ENCODE results near the gene TLR1.

The TLR1 gene

GRCh38 chr4:38821739-38822138, 17.1 kb upstream of the TLR1 start:
- Histone ChIP-seq H2AFZ (ENCODE audit: low read length) (no peak overlapping the region), H3K4me3 (ENCODE audit: low read length) (no peak overlapping the region), H3K9me2 (replicated peaks; ENCODE audit: insufficient read depth, low read length) (no peaks in the 10 kb centered on the region), H3K9me3 (replicated peaks; ENCODE audit: insufficient read depth, low read length) (no peaks in the 10 kb centered on the region), H3K4me2 (ENCODE audit: low read depth, low read length) (no peak overlapping the region), H3K9ac (ENCODE audit: low read length) (no peak overlapping the region), H3K79me2 (ENCODE audit: low read length) (no peaks in the 10 kb centered on the region), H3K27ac (ENCODE audit: low read length) (no peak overlapping the region), H3F3A (ENCODE audit: insufficient read depth, low read length) (no peaks in the 10 kb centered on the region), H3K4me1 (ENCODE audit: low read length) (peaks cover 12% of the 10 kb centered on the region), H4K20me1 (ENCODE audit: insufficient read depth, low read length) (no peaks in the 10 kb centered on the region), H3K36me3 (replicated peaks; ENCODE audit: insufficient read depth, low read length) (no peaks in the 10 kb centered on the region), H3K27me3 (replicated peaks; ENCODE audit: insufficient read depth, low read length) (no peaks in the 10 kb centered on the region)
- no peak for DNase-seq
- TF ChIP-seq EZH2 (optimal IDR thresholded peaks at IDR 0.05; ENCODE audit: low read depth, low read length): no peak
- TF ChIP-seq EZH2phosphoT487 (IDR thresholded peaks at IDR 0.05; ENCODE audit: low read length): no peak
- no peak for TF ChIP-seq CTCF (IDR thresholded peaks at IDR 0.05; ENCODE audit: low read length)

GRCh38 chr4:38820329-38821061, 15.9 kb upstream of the TLR1 start:
- H4K20me1 ChIP-seq (ENCODE audit: insufficient read depth, low read length): no peaks in the 10 kb centered on the region

GRCh38 chr4:38819569-38819968, 15.0 kb upstream of the TLR1 start:
- no peak overlapping the region for H2AFZ ChIP-seq (ENCODE audit: low read length)
- no peak overlapping the region for H3K9ac ChIP-seq (ENCODE audit: low read length)
- TF ChIP-seq CTCF (IDR thresholded peaks at IDR 0.05; ENCODE audit: low read length) (no peak), EZH2phosphoT487 (IDR thresholded peaks at IDR 0.05; ENCODE audit: low read length) (no peak), EZH2 (optimal IDR thresholded peaks at IDR 0.05; ENCODE audit: low read depth, low read length) (no peak)

More at GRCh38 chr4:38820329-38821061, 15.9 kb upstream of the TLR1 start:
- Histone ChIP-seq H3K4me2 (ENCODE audit: low read depth, low read length) (no peak overlapping the region), H3K9me3 (replicated peaks; ENCODE audit: insufficient read depth, low read length) (no peaks in the 10 kb centered on the region), H3K4me3 (ENCODE audit: low read length) (no peak overlapping the region), H3K36me3 (replicated peaks; ENCODE audit: insufficient read depth, low read length) (no peaks in the 10 kb centered on the region), H3F3A (ENCODE audit: insufficient read depth, low read length) (no peaks in the 10 kb centered on the region), H3K27ac (ENCODE audit: low read length) (no peak overlapping the region), H3K79me2 (ENCODE audit: low read length) (no peaks in the 10 kb centered on the region), H2AFZ (ENCODE audit: low read length) (no peak overlapping the region), H3K27me3 (replicated peaks; ENCODE audit: insufficient read depth, low read length) (no peaks in the 10 kb centered on the region), H3K9ac (ENCODE audit: low read length) (no peak overlapping the region), H3K9me2 (replicated peaks; ENCODE audit: insufficient read depth, low read length) (no peaks in the 10 kb centered on the region), H3K4me1 (ENCODE audit: low read length) (peaks cover 12% of the 10 kb centered on the region)
- TF ChIP-seq EZH2phosphoT487 (IDR thresholded peaks at IDR 0.05; ENCODE audit: low read length) (no peak), EZH2 (optimal IDR thresholded peaks at IDR 0.05; ENCODE audit: low read depth, low read length) (no peak), CTCF (IDR thresholded peaks at IDR 0.05; ENCODE audit: low read length) (no peak)
- no peak for DNase-seq

More at GRCh38 chr4:38819569-38819968, 15.0 kb upstream of the TLR1 start:
- peaks cover 12% of the 10 kb centered on the region for H3K4me1 ChIP-seq (ENCODE audit: low read length)
- no peaks in the 10 kb centered on the region for H3K79me2 ChIP-seq (ENCODE audit: low read length)
- DNase-seq: no peak
- H3K36me3 ChIP-seq (replicated peaks; ENCODE audit: insufficient read depth, low read length): no peaks in the 10 kb centered on the region
- no peaks in the 10 kb centered on the region for H3K9me3 ChIP-seq (replicated peaks; ENCODE audit: insufficient read depth, low read length)
- no peaks in the 10 kb centered on the region for H4K20me1 ChIP-seq (ENCODE audit: insufficient read depth, low read length)
- no peak overlapping the region for H3K4me3 ChIP-seq (ENCODE audit: low read length)
- no peak overlapping the region for H3K27ac ChIP-seq (ENCODE audit: low read length)
- H3K27me3 ChIP-seq (replicated peaks; ENCODE audit: insufficient read depth, low read length): no peaks in the 10 kb centered on the region
- no peaks in the 10 kb centered on the region for H3F3A ChIP-seq (ENCODE audit: insufficient read depth, low read length)
- no peak overlapping the region for H3K4me2 ChIP-seq (ENCODE audit: low read depth, low read length)
- H3K9me2 ChIP-seq (replicated peaks; ENCODE audit: insufficient read depth, low read length): no peaks in the 10 kb centered on the region
